ENCODE measurements around the gene RAB3GAP1.
"Not testable (repeated sequence)": the region's sequence is repeated elsewhere in the genome, so short reads cannot be mapped to it uniquely, and the experiment has no call there.

RAB3GAP1 gene

DNA sequence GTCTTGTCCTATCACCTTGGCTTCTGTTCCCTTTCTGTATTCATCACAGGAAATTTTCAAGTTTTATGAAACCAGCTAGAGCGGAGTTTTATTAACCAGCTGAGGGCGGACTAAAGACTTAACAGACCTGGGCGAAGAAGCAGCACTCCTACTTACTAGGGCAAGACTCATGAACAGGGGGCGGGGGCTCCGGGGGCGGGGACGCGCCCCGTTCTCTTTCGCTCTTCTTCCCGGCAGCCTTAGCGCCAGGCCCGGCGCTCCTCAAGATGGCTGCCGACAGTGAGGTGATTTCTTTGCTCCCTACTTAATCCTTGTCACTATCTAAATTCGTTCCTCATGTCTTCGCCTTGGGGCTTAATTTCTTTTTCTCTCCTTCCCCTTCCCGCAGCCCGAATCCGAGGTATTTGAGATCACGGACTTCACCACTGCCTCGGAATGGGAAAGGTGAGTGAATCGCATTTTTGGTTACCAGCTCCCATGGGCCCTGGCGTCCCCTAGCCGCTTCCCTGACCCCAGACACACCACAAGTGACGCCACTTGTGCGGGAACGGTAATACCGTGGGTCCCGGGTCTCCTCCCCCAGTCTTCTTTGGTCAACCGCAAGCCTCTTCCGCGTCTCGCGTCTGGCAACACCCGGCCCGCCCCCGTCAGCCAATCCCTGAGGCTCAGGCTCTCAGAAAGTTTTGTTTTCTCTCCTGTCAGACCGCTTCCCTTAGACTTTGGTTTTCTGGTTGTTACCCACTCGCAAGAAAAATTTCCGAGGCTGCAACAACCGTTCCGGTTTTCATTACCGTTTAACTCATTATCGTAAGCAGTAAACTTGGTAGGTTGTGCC lies at the start of gene RAB3GAP1:
Gene RAB3GAP1, plus strand, starts transcription at position 251 of the 835 bp plus-strand sequence. Its CDS starts 16 bp downstream, at position 267.
- DNase-seq (ENCODE audit: low read depth in 2 of 2, low spot score in 1 of 2): peak; percentile 71 to 85

DNA sequence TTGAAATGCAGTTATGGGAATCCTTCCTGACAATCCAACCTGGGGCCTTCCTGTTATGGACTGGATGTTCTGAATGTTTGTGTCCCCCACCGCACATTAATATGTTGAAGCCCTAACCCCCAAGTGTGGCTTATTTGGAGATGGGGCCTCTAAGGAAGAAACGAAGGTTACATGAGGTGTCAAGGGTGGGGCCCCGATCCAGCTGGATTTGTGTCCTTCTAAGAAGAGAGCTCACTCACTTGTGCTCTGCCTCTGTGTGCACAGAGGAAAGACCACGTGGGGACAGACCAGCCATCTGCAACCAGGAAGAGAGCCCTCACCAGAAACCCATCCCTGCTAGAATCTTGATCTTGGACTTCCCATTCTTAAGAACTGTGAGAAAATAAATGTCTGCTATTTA lies 49.3 kb upstream of the RAB3GAP1 start:
- DNase-seq (ENCODE audit: low read depth in 2 of 2, low spot score in 1 of 2): no peak

DNA sequence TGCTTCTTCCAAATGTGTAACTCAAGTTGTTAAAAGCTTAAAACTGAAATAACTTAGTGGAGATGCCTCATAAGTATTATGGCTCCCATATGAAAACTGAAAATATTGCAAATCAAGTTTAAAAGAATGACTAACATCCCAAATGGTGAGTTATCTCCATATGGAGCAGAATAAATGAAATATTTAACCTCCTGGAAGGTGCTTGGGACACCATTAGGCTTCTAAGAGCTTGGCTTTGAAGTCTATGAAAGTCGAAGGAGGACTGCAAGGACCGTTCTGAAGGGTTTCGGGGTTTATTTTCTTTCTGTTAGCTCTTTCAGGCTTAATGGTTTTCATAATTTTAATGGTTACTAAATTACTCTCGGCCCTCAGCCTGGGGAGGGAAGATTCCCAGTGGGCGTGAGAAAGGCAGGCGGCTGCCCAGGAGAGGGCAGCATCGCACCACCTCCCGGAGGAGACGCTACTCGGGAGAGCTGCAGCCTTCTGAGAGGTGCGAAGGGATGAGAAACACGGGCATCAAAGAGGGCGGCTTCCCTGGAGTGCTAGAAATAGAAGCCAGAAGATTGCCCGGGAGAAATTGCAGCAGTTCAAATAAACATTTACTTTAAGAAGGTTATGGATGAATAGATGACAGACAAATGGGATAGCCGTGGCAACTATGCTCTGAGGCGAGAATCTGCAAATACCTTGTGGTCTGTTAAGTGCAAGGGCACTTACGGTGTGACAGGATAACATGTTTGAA lies 47.9 kb upstream of the RAB3GAP1 start:
- peak; percentile 4 to 54 for DNase-seq (ENCODE audit: low read depth in 2 of 2, low spot score in 1 of 2)

DNA sequence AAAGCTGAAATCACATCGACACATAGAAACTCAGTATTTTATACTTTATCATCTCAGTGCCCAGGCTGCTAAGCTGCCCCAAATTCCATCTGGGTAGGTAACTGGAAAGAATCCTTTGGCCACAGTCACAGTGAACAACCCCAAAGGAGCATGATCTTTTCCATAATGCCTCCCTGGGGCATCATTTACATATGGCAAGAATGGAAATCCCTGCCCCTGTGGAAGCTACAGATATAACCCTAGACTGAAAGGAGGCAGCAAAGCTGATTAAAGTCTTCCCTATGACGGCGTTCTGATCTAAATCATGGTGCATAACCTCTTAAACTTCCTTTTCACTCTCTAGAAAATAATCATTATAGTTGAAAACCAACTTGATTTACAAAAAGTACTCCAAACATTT lies 46.3 kb upstream of the RAB3GAP1 start:
- no peak for DNase-seq (ENCODE audit: low read depth in 2 of 2, low spot score in 1 of 2)

DNA sequence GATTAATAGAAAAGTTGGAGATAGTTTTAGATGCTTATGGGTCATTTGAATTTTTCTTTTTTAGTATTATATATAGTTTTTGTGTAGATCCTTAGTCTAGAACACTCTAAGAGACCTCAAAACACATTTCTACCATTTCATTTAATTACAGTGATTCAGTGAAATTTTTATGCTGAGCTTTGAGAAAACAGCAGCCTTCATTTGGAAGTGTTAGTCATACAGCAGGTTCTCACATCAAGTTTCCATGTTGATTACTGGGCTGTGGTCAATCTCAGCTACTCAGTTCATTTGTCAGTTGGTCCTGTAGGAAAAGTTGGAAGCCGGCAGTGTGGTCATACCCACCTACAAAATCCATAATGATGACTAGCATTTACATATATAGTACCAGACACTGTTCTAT lies 42.8 kb upstream of the RAB3GAP1 start:
- DNase-seq (ENCODE audit: low read depth in 2 of 2, low spot score in 1 of 2): no peak

DNA sequence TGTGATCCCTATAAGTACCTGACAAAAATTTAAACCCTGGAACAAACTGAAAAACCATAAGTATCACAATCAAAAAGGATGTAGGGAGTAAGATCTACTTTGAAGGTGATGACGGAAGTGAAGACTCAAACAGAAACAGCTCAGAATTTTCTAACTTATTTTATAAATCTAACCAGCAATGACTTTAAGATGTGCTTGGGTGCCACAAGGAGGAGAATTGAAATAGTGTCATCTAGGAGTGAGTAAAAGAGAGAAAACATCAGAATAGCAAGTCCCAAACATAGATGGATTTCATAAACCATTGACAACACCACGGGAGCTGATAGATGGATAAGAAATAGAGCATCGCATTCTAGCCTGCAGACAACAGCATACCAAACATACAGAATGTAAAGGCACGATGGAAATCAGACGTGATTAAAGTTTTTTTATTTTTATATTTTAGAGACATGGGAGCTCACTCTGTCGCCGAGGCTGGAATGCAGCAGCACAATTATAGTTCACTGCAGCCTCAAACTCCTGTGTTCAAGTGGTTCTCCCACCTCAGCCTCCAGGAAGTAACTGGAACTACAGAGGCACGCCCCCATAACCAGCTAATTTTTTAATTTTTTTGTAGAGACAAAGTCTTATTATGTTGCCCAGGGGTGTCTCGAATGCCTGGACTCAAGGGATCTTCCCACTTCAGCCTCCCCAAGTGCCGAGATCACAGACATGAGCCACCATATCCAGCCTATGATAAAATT lies 41.7 kb upstream of the RAB3GAP1 start:
- DNase-seq (ENCODE audit: low read depth in 2 of 2, low spot score in 1 of 2): no peak

DNA sequence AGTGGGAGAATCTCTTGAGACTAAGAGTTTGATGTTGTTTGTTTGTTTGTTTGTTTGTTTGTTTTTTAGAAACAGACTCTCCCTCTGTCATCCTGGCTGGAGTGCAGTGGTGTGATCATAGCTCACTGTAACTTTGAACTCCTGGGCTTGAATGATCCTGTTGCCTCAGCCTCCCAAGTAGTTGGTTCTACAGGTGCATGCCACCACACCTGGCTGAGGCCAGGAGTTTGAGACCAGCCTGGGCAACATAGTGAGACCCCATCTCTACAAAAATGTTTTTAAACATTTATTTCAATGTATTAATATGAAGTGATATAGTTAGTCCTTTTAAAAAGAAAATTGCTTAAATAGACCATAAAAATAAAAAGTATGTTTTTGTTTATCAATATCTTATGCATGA lies 40.5 kb upstream of the RAB3GAP1 start:
- no peak for DNase-seq (ENCODE audit: low read depth in 2 of 2, low spot score in 1 of 2)

DNA sequence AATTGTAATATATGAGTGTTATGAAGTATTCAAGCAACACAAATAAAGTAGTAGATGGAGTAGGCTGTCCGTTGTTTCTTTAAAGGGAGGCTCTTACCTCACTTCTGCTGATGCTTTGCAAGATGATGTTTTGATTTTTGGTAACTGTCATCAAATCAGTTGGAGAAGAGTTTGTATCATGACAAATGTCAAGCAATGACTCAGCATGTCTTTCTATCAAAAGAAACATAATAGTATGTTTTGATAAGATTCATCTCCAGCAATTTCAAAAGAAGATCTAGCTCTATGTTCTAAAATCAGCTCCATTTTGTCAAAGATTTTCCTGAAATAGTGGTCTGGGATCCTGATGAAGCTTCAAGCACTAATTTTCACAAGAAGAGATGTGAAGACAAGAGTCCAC lies 30.5 kb upstream of the RAB3GAP1 start:
- no peak for DNase-seq (ENCODE audit: low read depth in 2 of 2, low spot score in 1 of 2)

DNA sequence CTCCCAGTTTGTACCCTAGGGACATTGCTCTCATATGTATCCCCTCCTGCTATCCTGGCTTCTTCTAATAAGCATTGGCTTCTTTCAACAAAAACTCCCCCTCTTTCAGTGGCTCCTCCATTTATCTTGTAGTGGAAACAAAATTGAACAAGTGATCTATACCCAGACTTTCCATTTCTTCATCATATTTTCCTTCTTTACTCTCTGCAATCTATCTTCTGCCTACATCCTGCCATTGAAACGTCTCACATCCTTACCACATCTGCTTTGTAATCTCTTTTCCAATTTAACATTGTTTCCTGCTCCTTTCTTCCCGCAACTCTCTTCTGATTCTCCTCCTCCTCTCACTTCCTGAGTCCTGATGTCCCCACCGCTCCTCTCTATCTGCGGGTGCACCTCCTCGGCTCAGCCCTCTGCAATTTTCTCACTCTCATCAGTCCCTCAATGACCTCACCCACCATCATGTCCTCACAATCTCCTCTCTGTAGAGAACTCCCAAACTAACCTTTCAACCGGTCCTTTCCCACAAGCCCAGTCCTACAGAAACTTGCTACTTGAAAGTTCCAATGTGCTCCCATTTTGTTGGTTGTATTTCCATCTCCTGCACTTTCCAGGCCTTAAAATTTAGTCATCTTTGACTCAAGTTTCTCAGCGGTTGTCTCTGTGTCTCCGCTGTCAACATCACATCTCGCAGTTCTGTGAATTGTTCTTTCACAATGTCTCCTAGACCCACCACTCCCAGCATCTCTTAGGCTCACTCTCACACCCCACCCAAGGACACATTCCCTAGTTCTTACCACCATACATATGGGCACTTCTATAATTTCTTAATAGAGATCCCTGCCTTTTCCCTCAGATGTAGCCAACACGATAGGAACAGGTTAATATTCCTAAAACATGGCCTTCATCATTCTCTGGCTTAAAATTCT lies 28.9 kb upstream of the RAB3GAP1 start:
- DNase-seq (ENCODE audit: low read depth in 2 of 2, low spot score in 1 of 2): no peak

DNA sequence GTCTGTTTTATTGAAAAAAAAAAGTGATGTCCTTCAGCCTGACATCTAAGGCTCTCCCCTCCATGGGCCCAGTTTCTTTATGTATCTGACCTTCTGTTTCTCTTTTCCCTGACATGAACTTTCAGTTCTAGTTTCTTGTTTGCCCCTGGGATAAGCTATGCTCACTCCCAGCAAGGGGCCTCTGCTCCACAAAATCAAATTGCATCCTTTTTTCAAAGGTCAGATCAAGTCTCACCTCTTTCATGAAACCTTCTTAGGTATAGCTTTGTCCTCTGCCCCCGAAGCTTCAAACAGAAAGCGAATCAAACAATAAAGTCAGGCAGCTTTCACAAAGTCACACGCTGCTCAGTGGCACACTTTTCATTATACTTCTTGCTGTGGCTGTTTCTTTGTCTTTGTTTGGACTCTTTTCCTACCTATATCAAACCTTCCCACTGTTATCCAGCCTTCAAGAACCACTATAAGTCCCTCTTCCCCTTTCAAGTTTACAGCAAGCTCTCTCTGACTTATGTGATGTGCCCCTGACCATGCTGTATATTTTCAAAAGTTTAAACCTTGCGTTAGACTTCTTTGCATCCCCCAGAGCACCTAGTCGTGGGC lies 28.1 kb upstream of the RAB3GAP1 start:
- no peak for DNase-seq (ENCODE audit: low read depth in 2 of 2, low spot score in 1 of 2)

DNA sequence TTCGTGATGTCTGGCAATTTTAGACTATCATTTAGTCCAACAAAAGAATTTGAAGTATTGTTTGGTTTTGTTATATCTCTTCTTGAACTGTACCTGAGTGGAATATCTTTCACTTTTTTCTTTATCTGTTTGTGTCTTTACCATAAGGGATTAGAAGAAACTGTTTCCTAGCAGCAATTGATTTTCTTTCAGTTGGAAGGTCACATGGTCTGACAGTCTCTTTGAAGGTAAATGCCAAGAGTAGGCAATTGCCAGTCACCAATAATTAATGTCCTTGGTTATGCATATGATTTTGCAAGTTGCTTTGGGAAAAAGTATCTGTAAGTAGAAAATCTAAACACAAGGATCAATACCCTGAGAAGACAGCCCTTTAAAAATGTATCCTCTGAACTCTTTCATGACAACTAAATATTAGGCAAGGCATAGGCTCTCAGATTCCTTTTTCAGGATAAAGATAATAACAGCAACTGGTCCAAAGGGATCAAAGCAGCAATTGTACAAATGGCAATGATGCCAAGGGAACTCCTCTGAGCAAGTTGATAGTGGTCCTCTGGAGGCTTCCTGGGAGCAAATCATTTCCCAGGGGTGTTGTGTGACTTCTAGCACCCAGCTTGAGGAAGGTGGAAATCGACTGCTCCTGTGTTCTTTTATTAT lies 22.5 kb upstream of the RAB3GAP1 start:
- DNase-seq (ENCODE audit: low read depth in 2 of 2, low spot score in 1 of 2): no peak

DNA sequence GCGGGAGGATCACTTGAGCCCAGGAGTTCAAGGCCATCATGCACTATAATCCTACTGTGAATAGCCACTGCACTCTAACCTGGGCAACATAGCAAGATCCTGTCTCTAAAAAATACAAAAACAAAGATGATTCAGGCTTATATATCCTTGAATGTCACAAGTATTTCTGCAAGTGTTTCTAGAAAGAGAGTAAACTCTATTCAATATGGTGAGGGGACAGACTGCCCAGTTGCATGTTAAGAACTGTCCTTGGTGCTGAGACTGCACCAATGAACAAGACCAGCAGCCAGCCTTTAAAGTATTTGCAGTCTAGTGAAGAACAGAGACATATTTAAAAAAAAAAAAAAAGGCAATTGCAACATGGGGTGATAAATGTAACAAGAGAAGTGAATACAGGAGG lies 21.3 kb upstream of the RAB3GAP1 start:
- no peak for DNase-seq (ENCODE audit: low read depth in 2 of 2, low spot score in 1 of 2)

DNA sequence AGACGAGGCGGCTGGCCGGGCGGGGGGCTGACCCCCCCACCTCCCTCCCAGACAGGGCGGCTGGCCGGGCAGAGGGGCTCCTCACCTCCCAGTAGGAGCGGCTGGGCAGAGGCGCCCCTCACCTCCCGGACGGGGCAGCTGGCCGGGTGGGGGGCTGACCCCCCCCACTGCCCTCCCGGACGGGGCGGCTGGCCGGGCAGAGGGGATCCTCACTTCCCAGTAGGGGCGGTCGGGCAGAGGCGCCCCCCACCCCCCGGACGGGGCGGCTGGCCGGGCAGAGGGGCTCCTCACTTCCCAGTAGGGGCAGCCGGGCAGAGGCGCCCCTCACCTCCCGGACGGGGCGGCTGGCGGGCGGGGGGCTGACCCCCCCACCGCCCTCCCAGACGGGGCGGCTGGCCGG lies 18.9 kb upstream of the RAB3GAP1 start:
- DNase-seq (ENCODE audit: low read depth in 2 of 2, low spot score in 1 of 2): not testable (repeated sequence)

DNA sequence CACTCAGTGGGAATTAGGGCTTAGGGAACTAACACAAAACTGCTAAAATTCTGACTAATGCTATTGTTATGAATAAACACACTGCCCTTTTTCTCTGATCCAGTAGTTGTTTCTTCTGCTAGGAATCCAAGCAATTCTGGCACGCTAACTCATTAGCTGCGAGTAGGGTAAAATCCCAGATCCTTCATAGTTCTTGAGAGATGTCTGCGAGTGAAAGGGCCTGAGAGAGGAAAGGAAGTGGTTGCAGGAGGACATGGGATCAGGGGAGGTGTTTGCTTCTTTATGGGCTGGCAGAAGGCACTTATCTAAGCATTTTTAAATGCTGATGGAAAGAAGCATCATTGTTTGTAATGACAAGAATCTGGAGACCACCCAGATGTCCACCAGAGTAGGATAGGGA lies 14.3 kb upstream of the RAB3GAP1 start:
- DNase-seq (ENCODE audit: low read depth in 2 of 2, low spot score in 1 of 2): no peak

DNA sequence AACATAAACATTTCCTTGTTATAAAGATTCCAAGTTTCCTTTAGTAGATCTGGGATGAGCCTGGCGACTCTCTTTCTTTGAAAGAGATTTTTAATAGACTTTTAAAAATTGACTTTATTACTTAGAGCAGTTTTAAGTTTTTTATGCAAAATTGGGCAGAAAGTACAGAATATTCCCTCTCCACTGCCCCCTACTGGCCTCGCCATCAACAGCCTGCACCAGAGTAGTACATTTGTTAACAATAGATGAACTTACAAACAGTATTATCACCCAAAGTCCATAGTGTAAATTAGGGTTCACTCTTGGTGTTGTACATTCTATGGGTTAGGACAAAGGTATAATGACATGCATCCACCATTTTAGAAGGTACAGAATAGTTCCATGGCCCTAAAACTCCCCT lies 8.7 kb upstream of the RAB3GAP1 start:
- no peak for DNase-seq (ENCODE audit: low read depth in 2 of 2, low spot score in 1 of 2)

DNA sequence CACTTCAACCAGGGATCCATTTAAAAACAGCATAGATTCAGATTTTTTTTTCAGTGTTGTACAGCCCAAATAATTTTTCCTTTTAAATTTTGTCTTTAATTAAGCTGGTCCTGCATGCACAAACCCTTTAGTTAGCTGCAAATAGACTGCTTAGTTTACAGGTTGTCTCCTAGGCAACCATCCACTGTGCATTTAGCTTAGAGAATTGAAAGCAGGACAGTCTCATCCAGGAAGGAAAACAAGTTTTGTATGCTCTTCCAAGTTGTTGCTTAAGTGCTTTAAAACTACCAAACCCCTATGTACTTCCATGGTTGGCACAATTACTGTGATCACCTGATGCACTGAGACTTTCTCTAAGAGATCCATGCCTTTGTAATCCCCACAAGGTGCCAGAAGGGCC lies 4.8 kb upstream of the RAB3GAP1 start, which contains the start of gene MAP3K19:
Gene MAP3K19, minus strand, starts transcription at position 148 of the 400 bp plus-strand sequence. CDS start 22,800 bp downstream, outside the sequence.
- no peak for DNase-seq (ENCODE audit: low read depth in 2 of 2, low spot score in 1 of 2)

DNA sequence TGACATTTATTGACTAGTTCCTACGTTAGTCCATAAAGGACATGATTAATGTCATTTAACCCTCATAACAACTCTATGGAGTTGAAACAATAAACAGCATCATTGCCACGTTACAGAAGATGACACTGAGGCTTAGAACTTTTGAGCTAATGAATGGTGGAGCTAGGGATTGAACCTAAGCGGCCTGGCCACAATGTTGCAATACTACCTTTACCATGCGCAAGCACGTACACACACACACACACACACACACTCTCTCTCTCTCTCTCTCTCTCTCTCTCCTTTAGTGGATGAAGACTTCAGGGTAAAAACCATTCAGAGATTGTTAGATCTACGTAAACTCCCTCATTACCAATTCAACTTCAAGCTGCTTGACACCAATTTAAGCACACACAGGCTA lies 4.0 kb upstream of the RAB3GAP1 start:
- no peak for DNase-seq (ENCODE audit: low read depth in 2 of 2, low spot score in 1 of 2)

DNA sequence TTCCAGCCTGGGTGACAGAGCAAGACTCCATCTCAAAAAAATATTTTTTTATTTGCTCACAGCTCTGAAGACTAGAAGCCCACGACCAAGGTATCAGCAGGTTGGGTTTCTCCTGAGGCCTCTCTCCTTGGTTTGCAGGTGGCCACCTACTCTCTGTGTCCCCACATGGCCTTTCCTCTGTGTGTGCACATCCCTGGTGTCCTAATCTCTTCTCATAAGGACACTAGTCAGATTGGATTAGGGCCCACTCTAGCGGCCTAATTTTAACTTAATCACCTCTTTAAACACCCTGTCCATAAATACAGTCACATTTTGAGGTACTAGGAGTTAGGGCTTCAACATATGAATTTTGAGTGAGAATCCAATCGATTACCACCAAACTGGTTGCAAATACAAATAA lies 2.0 kb upstream of the RAB3GAP1 start:
- no peak for DNase-seq (ENCODE audit: low read depth in 2 of 2, low spot score in 1 of 2)

DNA sequence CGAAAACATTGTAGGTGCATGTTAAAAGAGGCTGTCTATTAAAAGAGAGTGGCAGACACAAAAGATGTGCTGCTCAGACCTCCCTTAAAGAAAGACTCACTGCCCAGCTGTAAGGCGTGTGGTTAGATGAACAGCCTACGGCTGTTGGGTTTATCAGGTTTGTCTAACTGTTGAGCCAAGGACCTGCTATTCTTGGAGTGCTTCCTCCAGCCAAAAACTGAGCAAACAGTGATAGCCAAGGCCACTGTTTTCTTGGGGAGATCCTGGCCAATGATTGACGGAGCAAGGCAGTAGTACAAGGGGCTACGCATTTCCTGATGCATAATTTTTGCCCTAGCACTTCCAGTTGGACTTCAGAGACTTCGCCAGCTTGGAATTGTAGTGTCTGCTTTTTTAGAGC lies 1.4 kb upstream of the RAB3GAP1 start:
- DNase-seq (ENCODE audit: low read depth in 2 of 2, low spot score in 1 of 2): no peak

DNA sequence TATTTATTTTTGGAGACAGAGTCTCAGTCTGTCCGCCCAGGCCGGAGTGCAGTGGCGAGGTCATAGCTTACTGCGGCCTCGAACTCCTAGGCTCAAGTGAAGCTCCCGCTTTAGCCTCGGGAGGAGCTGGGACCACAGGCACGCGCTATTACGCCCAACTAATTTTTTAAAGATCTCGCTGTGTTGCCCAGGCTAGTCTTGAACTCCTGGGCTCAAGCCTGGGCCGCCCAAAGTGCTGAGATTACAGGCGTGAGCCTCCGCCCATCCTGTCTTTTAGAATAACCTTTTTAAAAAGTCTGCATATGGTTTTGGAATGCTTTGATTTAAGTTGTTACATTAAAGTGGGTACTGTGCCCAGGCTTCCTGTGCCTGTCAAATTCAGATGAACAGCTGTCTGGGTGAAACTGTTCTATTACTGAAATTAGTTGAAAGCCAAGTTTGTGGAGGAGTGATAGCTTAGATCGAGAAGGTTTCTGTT lies 944 bp downstream of the RAB3GAP1 start:
- DNase-seq (ENCODE audit: low read depth in 2 of 2, low spot score in 1 of 2): no peak
